Spinal cord (tissue), 10 donors: ENCODE results near the gene MAMDC2. TPM values are rescaled to one million over a fixed set of nuclear protein-coding genes. Genes with fewer than 3 reads are reported as not detected.

Experiments used
- DNase-seq, 6 donors: peaks; one replicate each; pipeline versions ENCODE4 v3.0.0 to v3.0.0-alpha.2; 2013 to 2015; ENCODE audit warnings: low spot score in 6 of 6, low read depth in 4 of 6
- H3K27ac ChIP-seq: one replicate; pipeline ENCODE4 v1.5.1; 2013; ENCODE audit warnings: low read depth, low read length, control low read depth
- H3K27me3 ChIP-seq: one replicate; pipeline ENCODE4 v1.6.1; 2013; ENCODE audit warnings: low read length; ENCODE audit not compliant: control insufficient read depth, insufficient read depth
- H3K36me3 ChIP-seq: one replicate; pipeline ENCODE4 v1.6.1; 2013; ENCODE audit warnings: low read length; ENCODE audit not compliant: control insufficient read depth, insufficient read depth
- H3K4me1 ChIP-seq: one replicate; pipeline ENCODE4 v1.6.1; 2013; ENCODE audit warnings: low read length; ENCODE audit not compliant: control insufficient read depth, insufficient read depth
- H3K4me3 ChIP-seq: one replicate; pipeline ENCODE4 v1.5.1; 2013; ENCODE audit warnings: low read depth, low read length, control low read depth
- H3K9me3 ChIP-seq: one replicate; pipeline ENCODE4 v1.6.1; 2013; ENCODE audit warnings: low read length; ENCODE audit not compliant: control insufficient read depth, insufficient read depth
- WGBS: methylation state at CpG from one replicate; pipeline ENCODE4 v1.1.5; 2013; ENCODE audit warnings: missing lambda C conversion rate; ENCODE audit not compliant: insufficient coverage; 5-methylcytosine and 5-hydroxymethylcytosine counted together
- polyA plus RNA-seq, 2 donors: library from polyadenylated mRNA; unstranded; fragments of 120-200 nt; gene quantifications; one replicate each; pipeline ENCODE4 v1.2.1, GENCODE V29; 2013; ENCODE audit not compliant: insufficient read length in 2 of 2
- total RNA-seq, 2 donors: library from RNA; depleted of rRNA in 1 of 2; stranded (reverse); fragments of 120-200 nt in 1 of 2; fragments of >200 nt in 1 of 2; gene quantifications; one replicate each; pipeline versions ENCODE4 v1.2.3 to v1.2.4, GENCODE V29; 2013 to 2014
- donor health status: healthy.

The MAMDC2 gene
- total and polyA plus RNA-seq, 4 donors: 2.0 to 8.2 (median 4.2) TPM

- Histone ChIP-seq H3K27me3 (no peaks in the 10 kb centered on the region), H3K9me3 (no peaks in the 10 kb centered on the region), H3K4me1 (peaks cover 8% of the 10 kb centered on the region), H3K36me3 (no peaks in the 10 kb centered on the region), H3K27ac (no peak overlapping the region), H3K4me3 (no peak overlapping the region)
- 38% methylated on average over 3 of the region's 6 CpGs for WGBS
- peak in 2 of 6 donors; percentile 33 to 61 for DNase-seq
Measured at GRCh38 chr9:70110194-70111041, 66.8 kb downstream of the MAMDC2 start.

GRCh38 chr9:70111042-70111602 lies 67.5 kb downstream of the MAMDC2 start:
- peaks cover 8% of the 10 kb centered on the region for H3K4me1 ChIP-seq
- DNase-seq: peak in 5 of 6 donors; percentile 23 to 77 (median 43)
- H3K27me3 ChIP-seq: no peaks in the 10 kb centered on the region
- H3K9me3 ChIP-seq: no peaks in the 10 kb centered on the region
- H3K27ac ChIP-seq: no peak overlapping the region
- no peak overlapping the region for H3K4me3 ChIP-seq
- WGBS: no CpG with 5 or more reads among the region's 4 CpGs
- H3K36me3 ChIP-seq: no peaks in the 10 kb centered on the region

- DNase-seq: no peak
- no peak overlapping the region for H3K4me3 ChIP-seq
- H3K9me3 ChIP-seq: no peaks in the 10 kb centered on the region
- H3K36me3 ChIP-seq: no peaks in the 10 kb centered on the region
- peaks cover 8% of the 10 kb centered on the region for H3K4me1 ChIP-seq
- no peak overlapping the region for H3K27ac ChIP-seq
- no peaks in the 10 kb centered on the region for H3K27me3 ChIP-seq
- WGBS: 83% methylated on average over 4 of the region's 5 CpGs
Measured at GRCh38 chr9:70111641-70112236, 68.1 kb downstream of the MAMDC2 start.

GRCh38 chr9:70112981-70113380 lies 69.3 kb downstream of the MAMDC2 start:
- no peaks in the 10 kb centered on the region for H3K36me3 ChIP-seq
- WGBS: no CpG with 5 or more reads among the region's 2 CpGs
- H3K4me1 ChIP-seq: peaks cover 8% of the 10 kb centered on the region

GRCh38 chr9:70113403-70114022 lies 69.9 kb downstream of the MAMDC2 start:
- peaks cover 8% of the 10 kb centered on the region for H3K4me1 ChIP-seq
- 58% methylated on average over 2 of the region's 4 CpGs for WGBS
- H3K27me3 ChIP-seq: no peaks in the 10 kb centered on the region
- DNase-seq: peak in 3 of 6 donors; percentile 36 to 73 (median 67)
- no peaks in the 10 kb centered on the region for H3K9me3 ChIP-seq
- no peak overlapping the region for H3K27ac ChIP-seq
- no peak overlapping the region for H3K4me3 ChIP-seq
- no peaks in the 10 kb centered on the region for H3K36me3 ChIP-seq

More at GRCh38 chr9:70112981-70113380, 69.3 kb downstream of the MAMDC2 start:
- Histone ChIP-seq H3K4me3 (no peak overlapping the region), H3K27ac (no peak overlapping the region), H3K9me3 (no peaks in the 10 kb centered on the region), H3K27me3 (no peaks in the 10 kb centered on the region)
- DNase-seq: no peak

GRCh38 chr9:70114898-70115297 lies 71.2 kb downstream of the MAMDC2 start:
- no peaks in the 10 kb centered on the region for H3K27me3 ChIP-seq
- 87% methylated on average over 1 of the region's 1 CpG for WGBS
- no peaks in the 10 kb centered on the region for H3K9me3 ChIP-seq
- H3K36me3 ChIP-seq: no peaks in the 10 kb centered on the region
- H3K27ac ChIP-seq: no peak overlapping the region
- peaks cover 8% of the 10 kb centered on the region for H3K4me1 ChIP-seq
- no peak for DNase-seq
- no peak overlapping the region for H3K4me3 ChIP-seq

- H3K27ac ChIP-seq: no peak overlapping the region
- no peaks in the 10 kb centered on the region for H3K9me3 ChIP-seq
- no peaks in the 10 kb centered on the region for H3K36me3 ChIP-seq
- H3K4me1 ChIP-seq: no peaks in the 10 kb centered on the region
- DNase-seq: no peak
- H3K27me3 ChIP-seq: no peaks in the 10 kb centered on the region
- no peak overlapping the region for H3K4me3 ChIP-seq
Measured at GRCh38 chr9:70117835-70118319, 74.2 kb downstream of the MAMDC2 start.

- Histone ChIP-seq H3K27me3 (no peaks in the 10 kb centered on the region), H3K4me1 (no peaks in the 10 kb centered on the region), H3K4me3 (no peak overlapping the region), H3K36me3 (no peaks in the 10 kb centered on the region), H3K27ac (no peak overlapping the region), H3K9me3 (no peaks in the 10 kb centered on the region)
- no CpG with 5 or more reads among the region's 2 CpGs for WGBS
- no peak for DNase-seq
Measured at GRCh38 chr9:70119786-70120185, 76.1 kb downstream of the MAMDC2 start.

GRCh38 chr9:70120834-70121510 lies 77.3 kb downstream of the MAMDC2 start:
- H3K27ac ChIP-seq: no peak overlapping the region
- H3K4me3 ChIP-seq: no peak overlapping the region
- no peaks in the 10 kb centered on the region for H3K27me3 ChIP-seq
- WGBS: 71% methylated on average over 5 of the region's 5 CpGs
- H3K4me1 ChIP-seq: no peaks in the 10 kb centered on the region
- peak in 1 of 6 donors; percentile 56 for DNase-seq
- H3K9me3 ChIP-seq: no peaks in the 10 kb centered on the region
- H3K36me3 ChIP-seq: no peaks in the 10 kb centered on the region
